RWPE2 (cell line): ENCODE measurements around the gene USP24.

ENCODE experiments used
- ATAC-seq: fragments of 200-7000 bp; cut with Tn5 transposase; 3 replicates; pipeline ENCODE4 v1.9.1; 2021; ENCODE audit warnings: low read depth
- DNase-seq: peaks from one replicate; pipeline ENCODE4 v3.0.0-alpha.2; 2020; ENCODE audit warnings: low spot score
- H3K27ac ChIP-seq: fragments of 450-650 bp; 2 replicates; pipeline ENCODE4 v1.5.1; 2017; ENCODE audit warnings: mild to moderate bottlenecking; ENCODE audit not compliant: poor library complexity, severe bottlenecking
- H3K27me3 ChIP-seq: fragments of 250-450 bp; sonication (Bioruptor Pico); 2 replicates; pipeline ENCODE4 v1.5.1; 2021; ENCODE audit warnings: mild to moderate bottlenecking, moderate library complexity; ENCODE audit not compliant: insufficient read depth, poor library complexity, severe bottlenecking
- H3K36me3 ChIP-seq: fragments of 250-450 bp; sonication (Bioruptor Pico); 2 replicates; pipeline ENCODE4 v1.5.1; 2020; ENCODE audit warnings: low read depth, mild to moderate bottlenecking, moderate library complexity
- H3K4me1 ChIP-seq: fragments of 250-450 bp; sonication (Bioruptor Pico); 2 replicates; pipeline ENCODE4 v1.5.1; 2021; ENCODE audit warnings: mild to moderate bottlenecking, moderate library complexity; ENCODE audit not compliant: insufficient read depth, poor library complexity, severe bottlenecking
- H3K4me3 ChIP-seq: fragments of 250-450 bp; sonication (Bioruptor Pico); 2 replicates; pipeline ENCODE4 v1.5.1; 2021; ENCODE audit warnings: mild to moderate bottlenecking, moderate library complexity; ENCODE audit not compliant: severe bottlenecking
- H3K9me3 ChIP-seq: fragments of 250-450 bp; sonication (Bioruptor Pico); 2 replicates; pipeline ENCODE4 v1.5.1; 2021; ENCODE audit warnings: mild to moderate bottlenecking, moderate library complexity; ENCODE audit not compliant: severe bottlenecking
- TF ChIP-seq, protein P1 (sequence below): fragments of 450-650 bp; IDR thresholded peaks from one replicate; pipeline ENCODE4 v1.5.1; 2017; ENCODE audit warnings: mild to moderate bottlenecking, moderate library complexity; ENCODE audit not compliant: poor library complexity, severe bottlenecking

USP24 gene

DNA sequence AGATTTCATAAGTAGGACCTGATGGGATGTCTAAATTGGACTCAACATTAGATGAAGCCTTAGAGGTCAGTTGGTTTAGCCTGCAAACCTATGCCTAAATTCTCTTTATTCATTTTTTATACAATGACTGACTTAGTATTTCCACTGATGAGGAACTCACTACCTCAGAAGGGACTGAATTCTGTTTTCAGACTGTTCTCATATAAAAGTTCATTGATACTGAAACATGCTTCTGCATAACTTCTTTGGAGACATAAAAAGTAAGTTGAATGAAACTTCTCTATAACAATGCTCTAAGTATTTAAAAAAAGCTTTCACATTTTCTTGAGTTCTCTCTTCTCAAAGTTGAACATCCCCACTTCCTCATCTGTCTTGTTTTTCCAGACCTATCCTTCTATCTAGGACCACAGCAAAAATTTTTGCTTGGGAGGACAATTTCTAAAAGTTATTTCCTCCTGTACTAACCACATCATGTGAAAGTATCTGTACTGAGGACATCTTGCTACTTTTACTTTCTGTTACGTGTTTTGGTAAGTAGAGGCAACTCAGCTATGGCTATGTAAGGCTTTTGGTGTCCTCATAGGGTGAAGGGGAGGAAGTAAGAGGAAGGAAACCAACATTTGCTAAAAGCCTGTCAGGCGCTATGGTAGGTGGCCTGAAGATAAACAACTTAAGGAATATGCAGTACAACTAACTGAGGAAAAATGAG, 64.1 kb downstream of the USP24 start:
- no peak for ATAC-seq
- peaks cover 89% of the 10 kb centered on the region for H3K36me3 ChIP-seq

DNA sequence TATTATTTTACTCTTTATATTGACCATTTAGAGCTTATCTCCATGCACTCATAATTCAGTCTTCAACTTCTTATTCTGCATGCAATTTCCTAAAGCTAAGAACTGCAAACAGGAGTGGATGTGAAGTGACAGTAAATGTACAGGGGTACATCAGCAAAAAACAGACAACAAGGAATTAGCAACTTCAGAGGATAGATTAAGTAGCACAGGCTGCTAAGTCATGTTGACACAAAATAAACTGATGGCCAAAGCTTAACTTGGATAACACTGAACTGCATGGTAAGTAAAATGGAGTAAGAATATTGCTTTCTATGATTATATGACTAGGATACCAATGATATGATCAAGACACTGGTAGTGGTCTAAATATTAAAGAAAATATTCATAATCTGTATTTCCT, 66.5 kb downstream of the USP24 start:
- peaks cover 91% of the 10 kb centered on the region for H3K36me3 ChIP-seq
- no peak for ATAC-seq
- TF ChIP-seq, protein P1, sequence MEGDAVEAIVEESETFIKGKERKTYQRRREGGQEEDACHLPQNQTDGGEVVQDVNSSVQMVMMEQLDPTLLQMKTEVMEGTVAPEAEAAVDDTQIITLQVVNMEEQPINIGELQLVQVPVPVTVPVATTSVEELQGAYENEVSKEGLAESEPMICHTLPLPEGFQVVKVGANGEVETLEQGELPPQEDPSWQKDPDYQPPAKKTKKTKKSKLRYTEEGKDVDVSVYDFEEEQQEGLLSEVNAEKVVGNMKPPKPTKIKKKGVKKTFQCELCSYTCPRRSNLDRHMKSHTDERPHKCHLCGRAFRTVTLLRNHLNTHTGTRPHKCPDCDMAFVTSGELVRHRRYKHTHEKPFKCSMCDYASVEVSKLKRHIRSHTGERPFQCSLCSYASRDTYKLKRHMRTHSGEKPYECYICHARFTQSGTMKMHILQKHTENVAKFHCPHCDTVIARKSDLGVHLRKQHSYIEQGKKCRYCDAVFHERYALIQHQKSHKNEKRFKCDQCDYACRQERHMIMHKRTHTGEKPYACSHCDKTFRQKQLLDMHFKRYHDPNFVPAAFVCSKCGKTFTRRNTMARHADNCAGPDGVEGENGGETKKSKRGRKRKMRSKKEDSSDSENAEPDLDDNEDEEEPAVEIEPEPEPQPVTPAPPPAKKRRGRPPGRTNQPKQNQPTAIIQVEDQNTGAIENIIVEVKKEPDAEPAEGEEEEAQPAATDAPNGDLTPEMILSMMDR = no peak
- no peaks in the 10 kb centered on the region for H3K27me3 ChIP-seq
- DNase-seq = no peak
- H3K4me3 ChIP-seq = no peak overlapping the region
- H3K4me1 ChIP-seq = no peaks in the 10 kb centered on the region
- H3K9me3 ChIP-seq = no peaks in the 10 kb centered on the region
- H3K27ac ChIP-seq = no peak overlapping the region

More for the DNA sequence above, 64.1 kb downstream of the USP24 start:
- Histone ChIP-seq H3K27me3 (no peaks in the 10 kb centered on the region), H3K4me1 (no peaks in the 10 kb centered on the region), H3K27ac (no peak overlapping the region), H3K4me3 (no peak overlapping the region), H3K9me3 (no peaks in the 10 kb centered on the region)
- TF ChIP-seq, protein P1 = no peak
- no peak for DNase-seq

DNA sequence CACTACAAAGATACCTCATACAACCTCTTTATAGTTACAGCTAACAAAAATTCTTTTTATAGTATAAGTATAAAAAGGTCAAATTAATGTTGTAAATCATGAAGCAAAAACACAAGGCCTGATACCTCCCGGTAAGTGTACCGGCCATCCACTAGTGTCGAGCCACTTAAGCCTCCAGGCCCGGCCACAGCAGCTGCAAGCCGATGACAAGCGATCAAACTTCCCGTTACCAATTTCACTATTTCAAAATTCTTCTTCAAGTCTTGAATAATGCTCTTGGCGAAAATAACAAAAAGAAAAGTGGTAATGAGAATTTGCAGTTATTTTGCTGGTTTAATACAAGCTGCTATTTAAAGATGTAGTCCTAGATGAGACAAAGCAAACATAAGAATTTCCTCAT, 67.6 kb downstream of the USP24 start:
- ATAC-seq (no peak), DNase-seq (no peak)
- TF ChIP-seq, protein P1 = no peak
- Histone ChIP-seq H3K27me3 (no peaks in the 10 kb centered on the region), H3K4me1 (no peaks in the 10 kb centered on the region), H3K27ac (no peak overlapping the region), H3K9me3 (no peaks in the 10 kb centered on the region), H3K4me3 (no peak overlapping the region), H3K36me3 (peaks cover 92% of the 10 kb centered on the region)

DNA sequence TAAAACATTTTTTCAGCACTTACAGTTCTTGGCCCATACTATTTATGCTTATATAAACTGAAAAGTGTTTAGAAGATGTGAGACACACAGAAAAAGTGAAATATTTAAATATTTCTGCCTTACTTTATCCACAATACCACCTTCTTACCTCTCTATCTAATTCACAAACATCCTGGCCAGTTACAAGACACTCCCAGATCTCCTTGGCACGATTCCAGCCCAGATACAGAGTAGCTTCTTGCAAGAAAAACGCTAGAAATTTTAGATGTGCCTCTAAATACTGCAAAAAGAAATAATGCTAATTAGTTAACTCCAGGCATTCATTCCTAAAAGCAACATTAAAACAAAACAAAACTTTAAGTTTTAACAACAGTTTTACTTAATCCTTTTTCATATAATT, 68.4 kb downstream of the USP24 start:
- no peak overlapping the region for H3K27ac ChIP-seq
- DNase-seq (no peak), ATAC-seq (no peak)
- H3K9me3 ChIP-seq = no peaks in the 10 kb centered on the region
- no peak overlapping the region for H3K4me3 ChIP-seq
- H3K4me1 ChIP-seq = no peaks in the 10 kb centered on the region
- H3K27me3 ChIP-seq = no peaks in the 10 kb centered on the region
- TF ChIP-seq, protein P1 = no peak
- H3K36me3 ChIP-seq = peaks cover 90% of the 10 kb centered on the region

DNA sequence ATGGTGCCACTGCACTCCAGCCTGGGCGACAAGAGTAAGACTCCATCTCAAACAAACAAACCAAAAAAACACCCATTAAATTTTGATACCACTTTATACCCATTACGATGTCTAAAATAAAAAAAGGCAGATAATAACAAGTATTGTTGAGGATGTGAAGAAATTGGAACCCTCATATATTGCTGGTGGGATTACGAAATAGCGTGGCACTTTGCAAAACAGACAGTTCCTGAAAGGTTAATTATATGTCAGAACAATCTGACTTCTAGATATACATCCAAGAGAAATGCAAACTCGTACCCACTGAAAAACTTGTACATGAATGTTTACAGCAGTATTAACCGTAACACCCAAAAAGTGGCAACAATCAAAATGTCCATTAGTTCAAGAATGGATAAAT, 70.3 kb downstream of the USP24 start:
- DNase-seq (no peak), ATAC-seq (no peak)
- Histone ChIP-seq H3K27me3 (no peaks in the 10 kb centered on the region), H3K9me3 (no peaks in the 10 kb centered on the region), H3K4me1 (no peaks in the 10 kb centered on the region), H3K4me3 (no peak overlapping the region), H3K27ac (no peak overlapping the region), H3K36me3 (peaks cover 96% of the 10 kb centered on the region)
- TF ChIP-seq, protein P1 = no peak
